ENCODE measurements around the gene ULBP1. TPM values are rescaled to one million over a fixed set of nuclear protein-coding genes. Genes with fewer than 3 reads are reported as not detected.
"Not testable (repeated sequence)": the region's sequence is repeated elsewhere in the genome, so short reads cannot be mapped to it uniquely, and the experiment has no call there.

Gene ULBP1
- polyA plus RNA-seq, 3 donors: 0.06 to 0.79 (median 0.09) TPM

- Histone ChIP-seq H3K9ac (ENCODE audit: insufficient read depth, low read length, poor library complexity, severe bottlenecking) (no peak overlapping the region), H2AFZ (ENCODE audit: insufficient read depth, low read depth, low read length, poor library complexity, severe bottlenecking) (peak overlapping the region; percentile 80), H3K27ac (ENCODE audit: low read depth in 1 of 2, low read length in 2 of 2) (no peak overlapping the region), H4K20me1 (ENCODE audit: insufficient read depth, low read length) (peaks cover 3% of the 10 kb centered on the region), H3K4me3 (replicated peaks in 1 of 3; ENCODE audit: low read depth in 2 of 3, low read length in 3 of 3) (peak overlapping the region in 1 of 3 experiments; percentile 77), H3K79me2 (ENCODE audit: insufficient read depth, low read length) (no peaks in the 10 kb centered on the region), H3K4me1 (ENCODE audit: control insufficient read depth in 1 of 2, insufficient read depth in 2 of 2, low read length in 2 of 2) (peaks cover 24 to 25% of the 10 kb centered on the region in 2 donors), H3K36me3 (replicated peaks in 1 of 2; ENCODE audit: control insufficient read depth in 1 of 2, insufficient read depth in 2 of 2, low read length in 2 of 2) (no peaks in the 10 kb centered on the region), H3K9me3 (replicated peaks in 1 of 2; ENCODE audit: control insufficient read depth in 1 of 2, insufficient read depth in 1 of 2, low read length in 2 of 2) (peaks cover 12 to 15% of the 10 kb centered on the region in 2 donors), H3K27me3 (ENCODE audit: control insufficient read depth in 2 of 2, insufficient read depth in 2 of 2, low read length in 2 of 2) (peaks cover 12 to 91% of the 10 kb centered on the region in 2 donors), H3K4me2 (replicated peaks; ENCODE audit: extremely low read depth, low read length, poor library complexity, severe bottlenecking) (peak overlapping the region; percentile 71)
- 10% methylated on average over 36 of the region's 38 CpGs for WGBS (ENCODE audit: insufficient coverage)
- peaks cover 12 to 14% of the 10 kb centered on the region in 2 donors for H3K36me3 Mint-ChIP-seq
- DNase-seq: peak; percentile 21 to 29 (median 27)
- H3K4me1 Mint-ChIP-seq: peaks cover 24% of the 10 kb centered on the region
- peaks cover 5 to 30% (median 22%) of the 10 kb centered on the region in 7 donors for H3K9me3 Mint-ChIP-seq
- H3K4me3 Mint-ChIP-seq: peak overlapping the region; percentile 87 to 96
- H3K27me3 Mint-ChIP-seq (ENCODE audit: low read depth in 3 of 3): peaks cover 58 to 92% (median 78%) of the 10 kb centered on the region in 3 donors
- intact Hi-C loops (cut with micrococcal nuclease): no loop called here
- TF ChIP-seq CTCF (IDR thresholded peaks at IDR 0.05): no peak
- peak overlapping the region in 5 of 7 donors; percentile 59 to 93 (median 88) for H3K27ac Mint-ChIP-seq
These were observed 1.7 kb downstream of the ULBP1 start for GRCh38 chr6:149965194-149966020.

GRCh38 chr6:149966319-149966718 lies 2.6 kb downstream of the ULBP1 start:
- Histone ChIP-seq H3K4me1 (ENCODE audit: control insufficient read depth in 1 of 2, insufficient read depth in 2 of 2, low read length in 2 of 2) (peaks cover 24 to 25% of the 10 kb centered on the region in 2 donors), H3K27me3 (ENCODE audit: control insufficient read depth in 2 of 2, insufficient read depth in 2 of 2, low read length in 2 of 2) (peaks cover 12 to 82% of the 10 kb centered on the region in 2 donors), H3K9me3 (replicated peaks in 1 of 2; ENCODE audit: control insufficient read depth in 1 of 2, insufficient read depth in 1 of 2, low read length in 2 of 2) (peaks cover 12 to 15% of the 10 kb centered on the region in 2 donors)
- H3K4me2 ChIP-seq (replicated peaks; ENCODE audit: extremely low read depth, low read length, poor library complexity, severe bottlenecking); H3K27ac ChIP-seq (ENCODE audit: low read depth in 1 of 2, low read length in 2 of 2); H3K36me3 ChIP-seq (replicated peaks in 1 of 2; ENCODE audit: control insufficient read depth in 1 of 2, insufficient read depth in 2 of 2, low read length in 2 of 2); H4K20me1 ChIP-seq (ENCODE audit: insufficient read depth, low read length); H2AFZ ChIP-seq (ENCODE audit: insufficient read depth, low read depth, low read length, poor library complexity, severe bottlenecking); H3K9ac ChIP-seq (ENCODE audit: insufficient read depth, low read length, poor library complexity, severe bottlenecking); H3K27ac Mint-ChIP-seq; H3K79me2 ChIP-seq (ENCODE audit: insufficient read depth, low read length); H3K4me3 ChIP-seq (replicated peaks in 1 of 3; ENCODE audit: low read depth in 2 of 3, low read length in 3 of 3); intact Hi-C loops (cut with micrococcal nuclease); DNase-seq: not testable (repeated sequence)
- H3K27me3 Mint-ChIP-seq (ENCODE audit: low read depth in 3 of 3): peaks cover 58 to 89% (median 77%) of the 10 kb centered on the region in 3 donors
- H3K36me3 Mint-ChIP-seq: peaks cover 12% of the 10 kb centered on the region in 2 donors
- WGBS (ENCODE audit: insufficient coverage): 92% methylated on average over 2 of the region's 2 CpGs
- H3K9me3 Mint-ChIP-seq: peaks cover 5 to 30% (median 22%) of the 10 kb centered on the region in 7 donors
- H3K4me1 Mint-ChIP-seq: peaks cover 24% of the 10 kb centered on the region
- H3K4me3 Mint-ChIP-seq: peak overlapping the region in 1 of 2 donors; percentile 96
